Stimulated activated CD4-positive, alpha-beta T cell treated with anti-CD3 and anti-CD28 coated beads, Interleukin-1b, Interleukin-23, amount 100 ng/mL, for 1 hour (primary cell): ENCODE measurements around the gene ACD.

ENCODE experiments used
- DNase-seq, 2 donors: peaks; one replicate each; pipeline ENCODE4 v3.0.0-alpha.2; 2020; ENCODE audit warnings: low read depth in 2 of 2

ACD gene

DNA sequence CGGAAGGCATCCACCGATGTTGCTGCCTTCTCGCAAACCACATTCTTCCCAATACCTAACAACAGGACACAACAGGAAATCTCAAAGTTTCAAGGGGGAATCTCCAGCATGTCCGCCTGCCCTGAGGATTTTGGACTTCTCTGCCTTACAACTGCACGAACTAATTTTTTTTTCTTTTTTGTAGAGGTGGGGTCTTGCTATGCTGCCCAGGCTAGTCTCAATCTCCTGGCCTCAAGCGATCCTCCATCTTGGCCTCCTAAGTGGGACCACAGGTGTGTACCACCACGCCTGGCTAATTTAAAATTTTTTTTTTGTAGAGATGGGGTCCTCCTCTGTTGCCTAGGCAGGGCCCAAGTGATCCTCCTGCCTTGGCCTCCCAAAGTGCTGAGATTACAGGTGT lies 15.9 kb upstream of the ACD start:
- no peak for DNase-seq

DNA sequence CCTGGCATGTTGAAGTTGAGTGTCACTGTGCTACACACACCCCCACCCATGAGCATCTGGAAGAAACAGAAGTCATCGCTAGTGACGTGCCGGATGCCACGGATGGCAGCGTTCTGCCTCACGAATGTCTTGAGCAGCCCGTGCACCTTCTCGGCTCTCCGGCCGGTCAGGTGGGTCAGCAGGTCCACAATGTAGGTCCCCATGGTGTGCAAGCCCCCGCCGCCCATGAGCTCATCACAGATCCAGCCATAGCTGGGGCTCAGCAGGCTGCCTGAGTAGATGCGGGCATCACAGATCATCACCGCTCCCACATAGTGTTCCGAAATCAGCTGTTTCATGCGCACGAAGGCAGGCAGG lies 15.5 kb upstream of the ACD start:
- no peak for DNase-seq

- no peak for DNase-seq
Measured at GRCh38 chr16:67674851-67675578, 15.0 kb upstream of the ACD start.

DNA sequence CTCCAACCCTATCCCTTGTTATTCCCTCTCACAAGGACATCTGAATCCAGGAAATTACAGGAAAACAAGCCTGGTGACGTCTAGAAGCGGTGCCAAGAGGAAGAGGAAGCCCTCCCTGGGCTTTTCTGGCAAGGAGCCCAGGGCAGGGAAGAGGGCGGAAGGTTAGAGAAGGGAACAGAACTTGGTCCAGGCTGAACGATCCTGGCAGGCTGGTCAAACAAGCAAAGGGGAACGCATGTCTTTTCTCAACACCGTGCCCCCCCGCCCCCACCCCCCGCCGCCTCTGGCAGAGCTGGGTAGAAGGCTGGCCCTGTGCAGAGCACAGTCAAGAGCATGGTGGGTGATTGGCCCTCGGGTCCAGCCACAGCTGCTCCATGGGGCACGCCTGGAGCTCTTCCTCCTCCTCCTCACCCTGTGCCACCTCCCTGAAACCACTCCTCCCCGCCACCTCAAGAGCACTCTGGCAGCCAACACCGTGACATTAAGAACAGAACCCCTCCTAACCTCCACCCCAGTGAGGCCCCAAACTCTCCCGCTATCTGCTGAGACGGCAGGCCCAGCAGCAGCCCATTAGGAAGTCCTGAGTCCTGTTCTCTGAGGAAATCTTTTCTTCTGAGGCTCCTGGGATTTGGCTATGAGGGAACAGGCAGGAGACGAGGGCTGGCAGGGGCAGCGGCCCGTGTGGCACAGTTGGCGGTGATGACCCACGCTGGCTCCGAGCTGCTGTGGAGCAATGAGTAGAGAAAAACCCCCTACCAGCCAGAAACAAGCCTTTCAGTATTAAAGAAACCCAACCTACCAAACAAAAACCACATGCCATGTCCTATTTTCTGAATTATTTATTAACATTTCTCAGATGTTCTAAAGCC lies 13.9 kb upstream of the ACD start:
- no peak for DNase-seq

GRCh38 chr16:67672739-67673662 lies 12.9 kb upstream of the ACD start:
- DNase-seq: no peak

GRCh38 chr16:67672306-67672705 lies 12.2 kb upstream of the ACD start:
- DNase-seq: no peak

DNA sequence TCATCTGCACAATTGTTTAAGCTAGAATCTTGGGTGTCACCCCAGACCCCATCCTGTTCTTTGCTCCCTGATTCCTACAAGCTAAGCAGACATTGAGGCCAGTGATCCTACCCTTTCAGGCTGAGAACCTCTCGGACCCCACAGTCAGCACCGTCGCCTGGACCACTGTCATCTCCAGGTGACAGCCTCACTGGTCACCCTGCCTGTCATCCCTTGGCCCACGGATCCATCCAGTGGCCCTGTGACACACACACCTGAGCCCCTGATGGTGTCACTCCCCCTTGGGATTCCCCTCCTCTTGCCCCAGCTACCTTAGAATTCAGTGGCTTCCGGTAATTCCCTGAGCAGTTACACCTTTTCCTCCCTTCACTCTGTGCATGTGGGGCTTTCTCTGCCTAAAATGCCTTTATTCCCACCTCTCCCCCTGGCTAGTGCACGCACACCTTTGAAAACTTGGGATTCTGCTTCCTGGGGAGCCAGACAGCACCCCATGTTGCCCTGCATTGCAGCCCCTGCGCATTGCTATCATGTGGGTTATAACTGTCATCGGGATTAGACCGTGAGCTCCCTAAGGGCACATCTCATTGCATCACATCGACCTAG lies 9.5 kb upstream of the ACD start:
- DNase-seq: no peak

GRCh38 chr16:67668495-67669157 lies 8.6 kb upstream of the ACD start:
- DNase-seq: no peak

GRCh38 chr16:67667817-67668494 lies 7.9 kb upstream of the ACD start:
- peak; percentile 52 to 56 for DNase-seq

DNA sequence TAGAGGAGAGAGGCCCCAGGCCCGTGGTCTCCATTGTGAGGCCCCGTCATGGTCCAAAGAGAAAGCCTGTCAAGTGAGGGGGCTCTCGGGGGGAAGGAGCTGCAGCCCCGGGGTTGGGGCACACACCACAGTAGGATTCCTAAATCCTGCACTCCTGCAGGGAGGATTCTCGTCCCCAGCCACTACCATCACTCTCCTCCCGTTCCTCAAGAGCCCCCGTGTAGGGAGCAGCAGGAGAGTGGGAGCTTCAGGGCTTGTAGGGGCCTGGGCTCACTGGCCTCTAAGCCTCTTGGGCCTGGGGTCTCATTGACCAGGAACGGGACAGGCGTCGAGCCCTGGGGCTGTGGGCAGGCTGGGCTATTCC lies 7.4 kb upstream of the ACD start:
- DNase-seq: no peak

DNA sequence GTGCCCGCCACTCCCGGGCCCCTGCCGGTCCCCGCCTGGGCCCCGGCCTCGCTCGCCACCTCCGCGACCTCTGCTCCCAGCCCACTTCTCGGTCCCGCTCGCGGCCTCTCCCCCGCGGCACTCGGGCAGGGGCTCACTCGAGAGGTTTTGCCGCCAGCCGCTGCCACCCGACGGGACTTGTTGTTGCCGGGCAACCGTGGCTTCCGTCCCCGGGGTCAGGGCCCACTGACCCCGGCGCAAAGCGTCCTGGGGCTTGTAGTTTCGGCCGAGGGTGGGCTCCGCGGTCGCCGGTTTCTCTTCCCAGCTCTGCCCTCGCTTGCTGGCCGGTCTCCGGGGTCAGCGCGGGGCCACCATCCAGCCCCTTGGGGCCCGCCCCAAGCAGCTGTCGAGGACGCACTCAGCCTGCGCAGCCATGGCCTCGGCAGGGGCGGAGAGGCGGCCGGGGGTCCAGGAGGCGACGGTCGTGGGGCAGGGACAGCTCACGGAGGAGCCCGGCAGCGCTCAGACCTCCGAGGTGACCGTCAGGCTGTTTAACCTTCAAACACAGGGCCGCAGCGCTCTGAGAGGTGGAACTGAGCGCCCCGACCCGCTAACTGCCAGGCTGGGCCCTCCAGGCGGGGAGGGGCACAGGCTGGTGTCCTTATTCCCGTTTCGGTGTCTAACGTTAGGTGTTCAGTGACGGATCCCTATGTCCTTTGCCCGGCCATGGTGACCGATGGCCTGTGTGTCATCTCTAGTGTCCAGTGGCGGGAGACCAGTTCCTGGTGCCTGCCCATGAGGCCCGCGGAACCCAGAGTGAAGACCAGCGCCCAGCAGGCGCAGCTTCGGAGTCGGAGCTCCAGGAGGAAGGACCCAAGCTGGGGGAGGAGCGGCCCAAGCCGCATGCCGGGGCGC lies 6.7 kb upstream of the ACD start, which contains the start of the genes C16orf86 and ENKD1:
Gene C16orf86, plus strand, starts transcription at position 256 of the 894 bp plus-strand sequence. Its CDS starts 157 bp downstream, at position 413.
Gene ENKD1, minus strand, starts transcription at position 192 of the 894 bp plus-strand sequence. CDS start 308 bp downstream, outside the sequence.
- DNase-seq: peak; percentile 52 to 63

DNA sequence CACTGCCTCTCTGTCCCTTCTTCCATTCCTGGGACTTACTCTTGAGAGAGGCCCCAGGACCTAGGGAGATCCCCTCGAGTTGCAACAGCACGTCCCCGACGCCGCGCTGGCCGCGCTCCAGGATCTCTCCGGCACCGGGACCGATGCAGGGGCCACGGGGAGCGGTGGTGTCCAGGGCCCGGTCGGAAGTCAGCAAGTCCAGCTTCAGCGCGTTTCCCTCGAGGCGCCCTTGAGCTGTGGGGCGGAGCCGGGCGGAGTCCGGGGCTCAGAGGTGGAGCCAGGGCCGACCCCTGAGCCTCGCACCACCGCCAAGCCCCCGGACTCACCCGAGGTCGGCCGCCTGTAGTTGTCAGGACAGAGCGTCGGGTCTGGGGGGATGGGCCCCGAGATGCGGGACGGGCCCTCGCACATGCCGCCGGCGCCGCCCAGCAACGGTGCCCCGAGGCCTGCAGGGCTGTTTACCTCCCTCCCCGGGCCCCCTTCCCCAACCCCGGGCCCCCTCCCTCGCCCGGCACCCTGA lies 6.0 kb upstream of the ACD start:
- DNase-seq: no peak

GRCh38 chr16:67665598-67665997 lies 5.5 kb upstream of the ACD start:
- no peak for DNase-seq

- DNase-seq: no peak
Measured at GRCh38 chr16:67664871-67665270, 4.8 kb upstream of the ACD start.

DNA sequence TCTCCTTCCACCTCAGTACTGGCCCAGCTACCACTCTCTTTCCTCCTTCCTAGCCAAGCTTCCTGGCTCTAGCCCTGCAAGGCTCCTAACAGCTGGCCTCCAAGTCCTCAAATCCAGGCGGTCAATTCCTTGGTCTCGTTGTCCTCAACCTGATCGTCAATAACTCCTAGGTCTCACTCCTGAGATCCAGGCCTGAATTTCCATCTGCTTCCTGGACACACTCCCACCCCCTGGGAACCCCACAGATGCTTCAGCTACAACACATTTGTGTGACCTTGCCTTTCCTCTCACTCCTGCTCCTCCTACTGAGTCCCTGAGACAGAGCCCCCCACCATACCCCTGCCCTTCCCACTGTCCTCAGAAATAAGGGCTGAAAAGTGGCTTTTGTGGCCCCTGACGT lies 4.2 kb upstream of the ACD start:
- DNase-seq: no peak

DNA sequence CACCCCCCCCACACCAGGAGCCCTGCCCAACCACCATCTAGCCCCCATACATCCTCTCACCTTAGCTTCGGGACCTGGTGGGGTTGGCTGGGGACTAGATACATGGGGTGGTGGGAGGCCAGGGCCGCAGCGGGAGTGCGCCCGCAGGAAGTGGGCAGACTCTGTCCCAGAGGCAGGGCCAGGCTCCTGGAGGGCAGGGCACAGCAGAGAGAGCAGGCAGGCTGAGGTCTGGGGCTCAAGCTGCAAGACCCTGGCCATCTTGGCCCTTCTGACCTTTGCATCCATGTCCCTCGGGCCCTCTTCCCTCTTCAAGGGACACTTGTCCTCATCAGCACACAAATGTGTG lies 3.8 kb upstream of the ACD start:
- DNase-seq: no peak

DNA sequence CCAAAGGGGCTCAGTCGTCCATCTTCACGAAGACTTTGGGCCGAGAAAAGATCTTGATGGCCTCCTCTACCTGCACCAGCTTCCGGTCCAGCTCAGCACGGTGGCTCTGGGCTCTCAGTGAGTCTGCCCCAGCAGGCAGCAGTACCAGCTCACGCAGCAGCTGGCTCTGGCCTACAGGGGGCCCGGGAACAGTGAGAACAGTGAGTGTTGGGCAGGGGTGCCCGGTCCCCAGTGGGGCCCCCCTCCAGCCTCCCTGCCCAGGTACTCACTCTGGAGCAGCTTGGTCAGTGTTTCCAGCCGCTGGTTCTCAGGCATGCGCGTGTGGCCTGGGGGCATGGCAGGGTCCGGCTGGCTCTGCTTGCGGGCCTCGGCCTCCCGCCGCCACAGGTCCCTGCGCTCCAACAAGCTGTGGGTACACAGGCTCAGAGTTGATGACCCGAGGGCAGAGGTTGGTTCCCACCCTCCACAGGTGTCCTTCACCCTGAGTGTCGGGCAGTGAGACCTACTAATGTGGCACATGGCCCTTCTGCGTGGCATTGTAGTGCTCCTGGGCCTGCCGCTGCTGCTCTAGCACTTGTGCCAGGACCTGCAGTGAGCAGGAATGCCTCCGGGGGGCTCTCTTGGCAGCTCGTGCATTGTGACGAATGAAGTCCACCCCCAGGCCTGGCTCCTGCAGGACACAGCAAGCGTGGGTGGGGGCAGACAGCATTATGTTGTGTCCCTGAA lies 3.3 kb upstream of the ACD start:
- no peak for DNase-seq

DNA sequence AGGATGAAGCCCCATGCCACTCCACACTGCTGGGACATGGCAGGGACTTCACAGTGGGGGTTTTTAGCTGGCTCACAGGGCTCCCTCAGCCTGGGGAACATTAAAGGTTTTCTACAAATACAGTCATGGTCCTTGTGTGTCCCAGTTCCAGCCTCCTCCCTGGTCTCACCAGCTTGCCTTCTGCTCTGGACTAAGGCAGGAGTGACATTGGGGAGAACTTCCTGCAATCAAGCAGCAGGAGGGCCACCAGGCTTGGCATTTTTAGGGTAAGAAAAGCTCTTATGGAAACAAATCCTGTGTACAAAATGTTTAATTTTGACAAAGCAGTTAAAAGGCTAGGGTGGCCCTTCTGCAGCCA lies 2.6 kb upstream of the ACD start:
- no peak for DNase-seq
